Caco-2 (cell line): Measurements from ENCODE around the gene HAND1. TPM values are rescaled to one million over a fixed set of nuclear protein-coding genes. Genes with fewer than 3 reads are reported as not detected.

ENCODE experiments used
- BruUV-seq: library from RNA; stranded (reverse); fragments of 400-500 nt; replicated peaks from 2 replicates; lab custom pipeline; 2021; lab: Mats Ljungman, UMichigan
- CTCF ChIA-PET: fragments of 300-600 bp; sonication (Branson Sonifier 250); formaldehyde crosslinking; loops from one replicate; lab custom pipeline; 2022; ENCODE audit warnings: antibody characterized with exemption; lab: Charles Lee
- POLR2A ChIA-PET: fragments of 300-600 bp; sonication (Branson Sonifier 250); formaldehyde crosslinking; loops from one replicate; lab custom pipeline; 2022; ENCODE audit warnings: antibody characterized with exemption; lab: Charles Lee
- DNase-seq, 2 experiments: peaks; one replicate each; pipeline versions ENCODE4 v3.0.0 to v3.0.0-alpha.2; 2020 to 2022
- H3K27me3 ChIP-seq: replicated peaks from 2 replicates; pipeline ENCODE4 v1.6.0; 2011; ENCODE audit warnings: low read length; ENCODE audit not compliant: control insufficient read depth, insufficient read depth
- H3K36me3 ChIP-seq: 2 replicates; pipeline ENCODE4 v1.5.1; 2011; ENCODE audit warnings: low read length; ENCODE audit not compliant: control insufficient read depth, insufficient read depth
- H3K4me1 ChIP-seq: fragments of 250-450 bp; sonication (Bioruptor Pico); 2 replicates; pipeline ENCODE4 v1.5.1; 2020; ENCODE audit warnings: mild to moderate bottlenecking
- H3K4me3 ChIP-seq: 2 replicates; pipeline ENCODE4 v1.5.1; 2011; ENCODE audit warnings: low read depth, mild to moderate bottlenecking, control low read depth, low read length
- H3K9me3 ChIP-seq: fragments of 250-450 bp; sonication (Bioruptor Pico); 2 replicates; pipeline ENCODE4 v1.5.1; 2020; ENCODE audit warnings: mild to moderate bottlenecking, moderate library complexity
- H3K27ac Mint-ChIP-seq: one replicate; pipeline ENCODE4 v1.8.0; 2022; ENCODE audit warnings: mixed read lengths; ENCODE audit not compliant: unreplicated experiment
- H3K27me3 Mint-ChIP-seq: one replicate; pipeline ENCODE4 v1.8.0; 2022; ENCODE audit warnings: mixed read lengths; ENCODE audit not compliant: insufficient read depth, unreplicated experiment
- H3K36me3 Mint-ChIP-seq: one replicate; pipeline ENCODE4 v1.8.0; 2022; ENCODE audit warnings: mild to moderate bottlenecking, mixed read lengths; ENCODE audit not compliant: insufficient read depth, unreplicated experiment
- H3K4me1 Mint-ChIP-seq: one replicate; pipeline ENCODE4 v1.8.0; 2022; ENCODE audit warnings: low read depth, mixed read lengths; ENCODE audit not compliant: unreplicated experiment
- H3K4me3 Mint-ChIP-seq: one replicate; pipeline ENCODE4 v1.8.0; 2022; ENCODE audit warnings: mild to moderate bottlenecking, moderate library complexity, mixed read lengths; ENCODE audit not compliant: unreplicated experiment
- H3K9me3 Mint-ChIP-seq: one replicate; pipeline ENCODE4 v1.8.0; 2022; ENCODE audit warnings: mixed read lengths; ENCODE audit not compliant: unreplicated experiment
- intact Hi-C: fragments of 100-400 bp; cut with micrococcal nuclease; formaldehyde crosslinking; loops from one replicate; pipeline ENCODE4 v1.10.0; 2022; ENCODE audit not compliant: unreplicated experiment
- total RNA-seq: library from RNA; stranded (reverse); gene quantifications from 2 replicates; pipeline ENCODE4 v1.2.3, GENCODE V29; 2022
- TF ChIP-seq, protein P1 (sequence below), 2 experiments: fragments of 200-600 bp in 1 of 2; IDR thresholded peaks; 1 replicate in 1 of 2; 2 replicates in 1 of 2; pipeline versions ENCODE4 v1.5.1 to v1.8.0; 2011 to 2022; ENCODE audit warnings: antibody characterized with exemption in 1 of 2, control low read depth in 1 of 2, inconsistent platforms in 1 of 2, low read depth in 1 of 2, low read length in 1 of 2, mild to moderate bottlenecking in 1 of 2, moderate library complexity in 1 of 2; ENCODE audit not compliant: insufficient read depth in 1 of 2, severe bottlenecking in 1 of 2, unreplicated experiment in 1 of 2

Gene HAND1
- total RNA-seq, 1 experiment from 2014 or later: 0.45 TPM

DNA sequence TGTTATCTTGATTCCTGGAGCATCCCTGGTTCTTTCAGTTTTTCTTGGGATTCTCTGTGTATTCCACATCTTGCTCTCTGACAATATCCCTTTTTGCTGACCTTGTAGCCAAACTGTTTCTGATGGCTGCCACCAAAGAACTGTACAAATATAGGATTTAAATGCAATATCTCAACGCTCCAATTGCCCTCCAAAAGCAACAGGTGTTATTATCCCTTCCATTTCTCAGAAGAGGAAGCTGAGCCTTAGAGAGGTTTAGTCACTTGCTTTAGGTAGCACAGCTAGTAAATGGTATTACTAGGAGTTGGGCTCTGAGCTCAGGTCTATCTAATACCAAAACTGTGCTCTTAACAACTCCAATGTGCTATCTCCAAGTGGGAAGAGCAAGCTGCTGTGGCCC is 24.2 kb upstream of the HAND1 start:
- no peaks in the 10 kb centered on the region for H3K36me3 Mint-ChIP-seq
- Histone ChIP-seq H3K4me3 (no peak overlapping the region), H3K4me1 (no peaks in the 10 kb centered on the region), H3K27me3 (no peaks in the 10 kb centered on the region), H3K36me3 (no peaks in the 10 kb centered on the region), H3K9me3 (no peaks in the 10 kb centered on the region)
- intact Hi-C loops: no loop called here
- TF ChIP-seq, protein P1, sequence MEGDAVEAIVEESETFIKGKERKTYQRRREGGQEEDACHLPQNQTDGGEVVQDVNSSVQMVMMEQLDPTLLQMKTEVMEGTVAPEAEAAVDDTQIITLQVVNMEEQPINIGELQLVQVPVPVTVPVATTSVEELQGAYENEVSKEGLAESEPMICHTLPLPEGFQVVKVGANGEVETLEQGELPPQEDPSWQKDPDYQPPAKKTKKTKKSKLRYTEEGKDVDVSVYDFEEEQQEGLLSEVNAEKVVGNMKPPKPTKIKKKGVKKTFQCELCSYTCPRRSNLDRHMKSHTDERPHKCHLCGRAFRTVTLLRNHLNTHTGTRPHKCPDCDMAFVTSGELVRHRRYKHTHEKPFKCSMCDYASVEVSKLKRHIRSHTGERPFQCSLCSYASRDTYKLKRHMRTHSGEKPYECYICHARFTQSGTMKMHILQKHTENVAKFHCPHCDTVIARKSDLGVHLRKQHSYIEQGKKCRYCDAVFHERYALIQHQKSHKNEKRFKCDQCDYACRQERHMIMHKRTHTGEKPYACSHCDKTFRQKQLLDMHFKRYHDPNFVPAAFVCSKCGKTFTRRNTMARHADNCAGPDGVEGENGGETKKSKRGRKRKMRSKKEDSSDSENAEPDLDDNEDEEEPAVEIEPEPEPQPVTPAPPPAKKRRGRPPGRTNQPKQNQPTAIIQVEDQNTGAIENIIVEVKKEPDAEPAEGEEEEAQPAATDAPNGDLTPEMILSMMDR (IDR thresholded peaks at IDR 0.05; ENCODE audit: insufficient read depth in 1 of 2, low read depth in 1 of 2, low read length in 1 of 2, severe bottlenecking in 1 of 2, unreplicated experiment in 1 of 2): no peak
- H3K27ac Mint-ChIP-seq: no peak overlapping the region
- ChIA-PET POLR2A (no interaction called here), CTCF (no interaction called here)
- no TSS peak for BruUV-seq
- no peak for DNase-seq
- H3K4me3 Mint-ChIP-seq: no peak overlapping the region
- H3K4me1 Mint-ChIP-seq: peaks cover 7% of the 10 kb centered on the region
- peaks cover 3% of the 10 kb centered on the region for H3K27me3 Mint-ChIP-seq
- no peaks in the 10 kb centered on the region for H3K9me3 Mint-ChIP-seq

DNA sequence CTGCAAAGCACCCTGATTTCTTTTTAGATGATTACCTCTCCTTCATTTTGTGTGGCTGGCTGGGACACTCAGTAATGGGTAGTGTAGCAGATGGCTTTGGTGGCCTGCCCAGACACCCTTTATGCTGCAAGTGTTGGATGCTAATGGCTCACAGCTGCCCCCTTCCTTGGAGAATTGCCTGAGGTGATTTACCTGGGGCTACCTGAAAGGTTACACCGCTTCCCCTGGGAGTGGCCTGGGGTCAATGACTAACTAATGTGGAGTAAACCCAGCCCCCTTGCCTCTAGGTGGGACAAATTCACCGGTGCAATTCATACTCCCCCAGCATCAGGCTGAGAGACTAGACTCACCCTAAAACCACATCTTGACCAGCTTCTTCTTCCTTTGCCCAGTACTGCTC is 23.5 kb upstream of the HAND1 start:
- H3K4me1 ChIP-seq: no peaks in the 10 kb centered on the region
- H3K9me3 ChIP-seq: no peaks in the 10 kb centered on the region
- intact Hi-C loops: no loop called here
- H3K27ac Mint-ChIP-seq: no peak overlapping the region
- ChIA-PET POLR2A (no interaction called here), CTCF (no interaction called here)
- H3K9me3 Mint-ChIP-seq: no peaks in the 10 kb centered on the region
- DNase-seq: no peak
- no peak overlapping the region for H3K4me3 Mint-ChIP-seq
- TF ChIP-seq, protein P1 (IDR thresholded peaks at IDR 0.05; ENCODE audit: insufficient read depth in 1 of 2, low read depth in 1 of 2, low read length in 1 of 2, severe bottlenecking in 1 of 2, unreplicated experiment in 1 of 2): no peak
- H3K4me3 ChIP-seq: no peak overlapping the region
- no TSS peak for BruUV-seq
- peaks cover 7% of the 10 kb centered on the region for H3K4me1 Mint-ChIP-seq
- H3K36me3 Mint-ChIP-seq: no peaks in the 10 kb centered on the region
- no peaks in the 10 kb centered on the region for H3K27me3 ChIP-seq
- H3K36me3 ChIP-seq: no peaks in the 10 kb centered on the region
- peaks cover 3% of the 10 kb centered on the region for H3K27me3 Mint-ChIP-seq

DNA sequence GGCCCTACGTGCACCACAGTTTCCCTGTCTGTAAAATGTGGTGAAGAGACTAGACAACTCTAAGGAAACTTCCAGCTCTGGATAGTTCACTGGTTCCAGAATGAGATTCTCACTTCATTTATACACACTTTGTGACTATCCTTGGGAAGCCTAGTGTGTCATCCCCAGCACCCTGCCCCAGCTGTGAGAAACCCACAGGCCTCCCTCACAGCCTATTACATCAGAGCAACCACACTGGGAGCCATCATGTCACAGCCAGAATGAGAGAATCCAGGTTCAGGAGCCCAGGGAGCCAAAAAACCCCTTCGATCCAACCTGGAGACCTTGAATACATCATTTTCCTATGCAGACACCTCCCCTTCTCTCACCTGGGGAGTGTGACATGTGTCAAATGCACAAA is 21.0 kb upstream of the HAND1 start:
- no peaks in the 10 kb centered on the region for H3K4me1 ChIP-seq
- ChIA-PET CTCF (no interaction called here), POLR2A (no interaction called here)
- H3K9me3 ChIP-seq: no peaks in the 10 kb centered on the region
- no peaks in the 10 kb centered on the region for H3K27me3 ChIP-seq
- TF ChIP-seq, protein P1 (IDR thresholded peaks at IDR 0.05; ENCODE audit: insufficient read depth in 1 of 2, low read depth in 1 of 2, low read length in 1 of 2, severe bottlenecking in 1 of 2, unreplicated experiment in 1 of 2): no peak
- intact Hi-C loops: no loop called here
- no peak overlapping the region for H3K4me3 ChIP-seq
- H3K9me3 Mint-ChIP-seq: no peaks in the 10 kb centered on the region
- H3K27ac Mint-ChIP-seq: no peak overlapping the region
- peaks cover 7% of the 10 kb centered on the region for H3K4me1 Mint-ChIP-seq
- no peaks in the 10 kb centered on the region for H3K36me3 Mint-ChIP-seq
- no TSS peak for BruUV-seq
- DNase-seq: no peak
- H3K27me3 Mint-ChIP-seq: peaks cover 14% of the 10 kb centered on the region
- H3K4me3 Mint-ChIP-seq: no peak overlapping the region
- no peaks in the 10 kb centered on the region for H3K36me3 ChIP-seq
